SIG-M5 treated with dmso at 0.1 percent for 504 hours (cell line): ENCODE results near the gene CFAP91.
A peak's percentile ranks its signal among the peaks of the same experiment; 100 is the strongest.

Source experiments
- DNase-seq: peaks from one replicate; lab custom pipeline; 2025; ENCODE audit not compliant: unreplicated experiment; lab: John Stamatoyannopoulos, UW

Gene CFAP91

GRCh38 chr3:119702530-119703527 lies at the start of gene CFAP91:
TSS of gene CFAP91 (plus strand) at chr3:119703022. CDS start at chr3:119703099, 77 bp downstream.
- peak; percentile 49 for DNase-seq

- DNase-seq, result peak; percentile 38
Observed at GRCh38 chr3:119653876-119654275, 48.9 kb upstream of the CFAP91 start.

GRCh38 chr3:119657887-119658702 lies 44.7 kb upstream of the CFAP91 start:
- DNase-seq, result peak; percentile 15

GRCh38 chr3:119658994-119659393 lies 43.8 kb upstream of the CFAP91 start:
- no peak for DNase-seq

GRCh38 chr3:119659606-119660291 lies 43.1 kb upstream of the CFAP91 start:
- no peak for DNase-seq

GRCh38 chr3:119660474-119661440 lies 42.1 kb upstream of the CFAP91 start, which contains the start of gene POPDC2:
TSS of gene POPDC2 (minus strand) at chr3:119660589. CDS start at chr3:119660423, 166 bp downstream.
- DNase-seq, result no peak

- DNase-seq, result no peak
Observed at GRCh38 chr3:119662604-119663373, 40.0 kb upstream of the CFAP91 start.

- no peak for DNase-seq
Observed at GRCh38 chr3:119663885-119664284, 38.9 kb upstream of the CFAP91 start.

- no peak for DNase-seq
Observed at GRCh38 chr3:119664370-119664769, 38.5 kb upstream of the CFAP91 start.

- DNase-seq, result peak; percentile 31
Observed at GRCh38 chr3:119664850-119665379, 37.9 kb upstream of the CFAP91 start.

GRCh38 chr3:119665954-119666559 lies 36.8 kb upstream of the CFAP91 start:
- DNase-seq, result no peak

GRCh38 chr3:119669906-119670570 lies 32.8 kb upstream of the CFAP91 start:
- DNase-seq, result no peak

GRCh38 chr3:119672776-119673175 lies 30.0 kb upstream of the CFAP91 start:
- DNase-seq, result no peak

GRCh38 chr3:119673875-119674274 lies 28.9 kb upstream of the CFAP91 start:
- no peak for DNase-seq

- DNase-seq, result no peak
Observed at GRCh38 chr3:119675188-119675874, 27.5 kb upstream of the CFAP91 start.

- DNase-seq, result no peak
Observed at GRCh38 chr3:119676020-119676419, 26.8 kb upstream of the CFAP91 start.
